ENCODE data around the gene EVC.

DNA sequence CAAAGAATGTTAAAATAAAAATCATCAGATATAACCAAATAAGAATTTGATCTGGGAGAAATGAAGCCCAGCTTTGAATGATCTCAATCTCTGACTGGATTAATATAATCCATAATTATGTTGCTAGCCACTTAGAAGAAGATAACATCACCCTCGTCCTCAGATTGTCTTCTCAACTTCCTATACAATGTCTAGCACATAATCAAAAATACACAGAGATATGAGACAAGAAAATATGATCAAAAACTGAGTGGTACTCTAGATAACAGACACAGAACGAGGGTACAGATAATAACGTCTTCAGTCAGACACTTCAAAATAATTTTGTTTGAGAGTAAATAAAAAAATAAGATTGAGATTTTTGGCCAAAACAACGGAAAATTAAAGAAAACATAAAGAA is 49.8 kb upstream of the EVC start:
- TF ChIP-seq TARDBP (IDR thresholded peaks at IDR 0.05): no peak
- no peak for TF ChIP-seq ELF4 (IDR thresholded peaks at IDR 0.05)
- TF ChIP-seq PKNOX1 (IDR thresholded peaks at IDR 0.05): no peak
- no peak for TF ChIP-seq ARNT (IDR thresholded peaks at IDR 0.05)
- no peak for TF ChIP-seq SP1 (IDR thresholded peaks at IDR 0.05)
- no peak for TF ChIP-seq FOXA1 (IDR thresholded peaks at IDR 0.05)
- no peak for TF ChIP-seq NFRKB (IDR thresholded peaks at IDR 0.05)
- no peak for TF ChIP-seq FOXK2 (IDR thresholded peaks at IDR 0.05)
